GM23338 (cell line): Measurements from ENCODE around the gene LMBR1. TPM values are rescaled to one million over a fixed set of nuclear protein-coding genes. Genes with fewer than 3 reads are reported as not detected.

Source experiments
- ATAC-seq: fragments of 200-7000 bp; cut with Tn5 transposase; 3 replicates; pipeline ENCODE4 v1.9.1; 2020
- DNase-seq: peaks from one replicate; pipeline ENCODE4 v3.0.0-alpha.2; 2015; ENCODE audit warnings: low spot score
- H2AFZ ChIP-seq: fragments of 200-600 bp; sonication (generic); 2 replicates; pipeline ENCODE4 v1.8.0; 2016; ENCODE audit warnings: antibody characterized with exemption, mild to moderate bottlenecking, moderate library complexity
- H3F3A ChIP-seq: fragments of 200-600 bp; sonication (generic); replicated peaks from 2 replicates; pipeline ENCODE4 v1.8.0; 2017; ENCODE audit warnings: antibody characterized with exemption, mixed run types, low read depth
- H3K27ac ChIP-seq: fragments of 200-600 bp; sonication (generic); 2 replicates; pipeline ENCODE4 v1.6.1; 2016; ENCODE audit warnings: low read depth
- H3K27me3 ChIP-seq: fragments of 200-600 bp; sonication (generic); 2 replicates; pipeline ENCODE4 v1.8.0; 2016; ENCODE audit warnings: mild to moderate bottlenecking, mixed run types, moderate library complexity; ENCODE audit not compliant: insufficient read depth
- H3K36me3 ChIP-seq: fragments of 200-600 bp; sonication (generic); 2 replicates; pipeline ENCODE4 v1.8.0; 2016; ENCODE audit warnings: mild to moderate bottlenecking; ENCODE audit not compliant: insufficient read depth
- H3K4me1 ChIP-seq: fragments of 200-600 bp; sonication (generic); 2 replicates; pipeline ENCODE4 v1.8.0; 2016; ENCODE audit warnings: mild to moderate bottlenecking, moderate library complexity; ENCODE audit not compliant: insufficient read depth
- H3K4me2 ChIP-seq: fragments of 200-600 bp; sonication (generic); 2 replicates; pipeline ENCODE4 v1.7.1; 2017; ENCODE audit warnings: mixed run types
- H3K4me3 ChIP-seq: fragments of 200-600 bp; sonication (generic); 2 replicates; pipeline ENCODE4 v1.6.1; 2016; ENCODE audit warnings: mixed run types
- H3K79me2 ChIP-seq: fragments of 200-600 bp; sonication (generic); replicated peaks from 2 replicates; pipeline ENCODE4 v1.8.0; 2017; ENCODE audit warnings: mild to moderate bottlenecking; ENCODE audit not compliant: insufficient read depth
- H3K9me2 ChIP-seq: fragments of 200-600 bp; sonication (generic); 2 replicates; pipeline ENCODE4 v1.8.0; 2017; ENCODE audit not compliant: insufficient read depth
- H4K20me1 ChIP-seq: fragments of 200-600 bp; sonication (generic); replicated peaks from 2 replicates; pipeline ENCODE4 v1.8.0; 2017; ENCODE audit warnings: mild to moderate bottlenecking; ENCODE audit not compliant: insufficient read depth
- H3K27ac Mint-ChIP-seq: 2 replicates; pipeline ENCODE4 v1.8.0; 2020; ENCODE audit warnings: inconsistent platforms, mild to moderate bottlenecking, moderate library complexity, mixed read lengths
- H3K27me3 Mint-ChIP-seq: 3 replicates; pipeline ENCODE4 v1.8.0; 2022; ENCODE audit warnings: low read depth, mild to moderate bottlenecking, moderate library complexity, mixed read lengths, inconsistent platforms; ENCODE audit not compliant: insufficient read depth, poor library complexity
- H3K36me3 Mint-ChIP-seq: 3 replicates; pipeline ENCODE4 v1.8.0; 2021; ENCODE audit warnings: low read depth, mild to moderate bottlenecking, inconsistent platforms, moderate library complexity, mixed read lengths
- H3K4me1 Mint-ChIP-seq: 3 replicates; pipeline ENCODE4 v1.8.0; 2020; ENCODE audit warnings: mild to moderate bottlenecking, inconsistent platforms, mixed read lengths
- H3K4me3 Mint-ChIP-seq: 3 replicates; pipeline ENCODE4 v1.8.0; 2021; ENCODE audit warnings: moderate library complexity, mild to moderate bottlenecking, inconsistent platforms, mixed read lengths
- H3K9me3 Mint-ChIP-seq: 3 replicates; pipeline ENCODE4 v1.8.0; 2020; ENCODE audit warnings: moderate library complexity, mild to moderate bottlenecking, inconsistent platforms, mixed read lengths
- CREB1 ChIP-seq: fragments of 250-450 bp; sonication (Bioruptor Pico); IDR thresholded peaks from 2 replicates; pipeline ENCODE4 v1.5.0; 2020; ENCODE audit warnings: low read depth, mild to moderate bottlenecking, moderate library complexity
- CTCF ChIP-seq, 2 experiments: fragments of 200-600 bp in 1 of 2; sonication (generic) in 1 of 2; conservative IDR thresholded peaks; 2 replicates each; pipeline versions ENCODE4 v1.5.1 to v1.6.1; 2016 to 2017; ENCODE audit warnings: antibody characterized with exemption in 2 of 2, low read depth in 2 of 2, mild to moderate bottlenecking in 2 of 2, moderate library complexity in 1 of 2
- ETS1 ChIP-seq: IDR thresholded peaks from 2 replicates; pipeline ENCODE4 v1.6.1; 2016; ENCODE audit warnings: antibody characterized with exemption
- EZH2 ChIP-seq: fragments of 200-600 bp; sonication (generic); IDR thresholded peaks from one replicate; pipeline ENCODE4 v1.8.0; 2017; ENCODE audit warnings: antibody characterized with exemption, mild to moderate bottlenecking, low read depth; ENCODE audit not compliant: unreplicated experiment
- EZH2phosphoT487 ChIP-seq: fragments of 200-600 bp; sonication (generic); IDR thresholded peaks from one replicate; pipeline ENCODE4 v1.8.1; 2018; ENCODE audit warnings: antibody characterized with exemption; ENCODE audit not compliant: unreplicated experiment
- JUNB ChIP-seq: IDR thresholded peaks from one replicate; pipeline ENCODE4 v1.6.1; 2016; ENCODE audit warnings: antibody characterized with exemption; ENCODE audit not compliant: unreplicated experiment
- NANOG ChIP-seq: IDR thresholded peaks from 2 replicates; pipeline ENCODE4 v1.6.1; 2016; ENCODE audit warnings: antibody characterized with exemption, borderline replicate concordance
- POLR2AphosphoS5 ChIP-seq: IDR thresholded peaks from 2 replicates; pipeline ENCODE4 v1.6.1; 2016; ENCODE audit warnings: antibody characterized with exemption, low read depth
- REST ChIP-seq: IDR thresholded peaks from one replicate; pipeline ENCODE4 v1.6.1; 2018; ENCODE audit warnings: antibody characterized with exemption; ENCODE audit not compliant: unreplicated experiment
- STAT1 ChIP-seq: IDR thresholded peaks from one replicate; pipeline ENCODE4 v1.6.1; 2016; ENCODE audit warnings: antibody characterized with exemption; ENCODE audit not compliant: unreplicated experiment
- ZNF114 ChIP-seq: fragments of 250-450 bp; sonication (Bioruptor Pico); IDR thresholded peaks from 2 replicates; pipeline ENCODE4 v1.5.0; 2020; ENCODE audit warnings: mild to moderate bottlenecking, moderate library complexity
- ZNF331 ChIP-seq: fragments of 250-450 bp; sonication (Bioruptor Pico); IDR thresholded peaks from 2 replicates; pipeline ENCODE4 v1.5.0; 2020; ENCODE audit warnings: low read depth, mild to moderate bottlenecking, moderate library complexity
- ZNF462 ChIP-seq: fragments of 250-450 bp; sonication (Bioruptor Pico); IDR thresholded peaks from 2 replicates; pipeline ENCODE4 v1.5.0; 2020; ENCODE audit warnings: mild to moderate bottlenecking, moderate library complexity
- polyA plus RNA-seq: library from polyadenylated mRNA; unstranded; fragments of >200 nt; fragmentation: Nextera tagmentation; extraction: Ambion mirVana; gene quantifications from 2 replicates; pipeline ENCODE4 v1.2.1, GENCODE V29; 2016
- total RNA-seq: library from RNA; depleted of rRNA; stranded (reverse); fragments of >200 nt; shearing (Covaris generic); gene quantifications from 2 replicates; pipeline ENCODE4 v1.2.3, GENCODE V29; 2014

Gene LMBR1
- total and polyA plus RNA-seq, 2 experiments from 2014 or later: 21.8 to 90.1 TPM

GRCh38 chr7:156929789-156930539 lies 37.0 kb upstream of the LMBR1 start:
- H3K79me2 ChIP-seq: no peaks in the 10 kb centered on the region
- no peaks in the 10 kb centered on the region for H3K36me3 Mint-ChIP-seq
- H3K4me3 Mint-ChIP-seq: no peak overlapping the region
- no peak overlapping the region for H2AFZ ChIP-seq
- DNase-seq (peak; percentile 21), ATAC-seq (peak; percentile 57; the same call in 2 of the 3 replicates)
- no peak overlapping the region for H3K4me3 ChIP-seq
- no peaks in the 10 kb centered on the region for H4K20me1 ChIP-seq
- no peaks in the 10 kb centered on the region for H3K36me3 ChIP-seq
- H3K4me1 Mint-ChIP-seq: peaks cover 6% of the 10 kb centered on the region; the same call in 2 of the 3 replicates
- H3K9me2 ChIP-seq: no peaks in the 10 kb centered on the region
- no peak overlapping the region for H3K27ac ChIP-seq
- H3F3A ChIP-seq: no peaks in the 10 kb centered on the region
- no peaks in the 10 kb centered on the region for H3K9me3 Mint-ChIP-seq
- no peak for TF ChIP-seq CTCF (conservative IDR thresholded peaks at IDR 0.05; ENCODE audit: low read depth in 2 of 2)
- TF ChIP-seq POLR2AphosphoS5: no peak
- TF ChIP-seq JUNB: no peak
- no peak for TF ChIP-seq NANOG
- no peak for TF ChIP-seq CREB1 (CRISPR knock-in tag)
- TF ChIP-seq STAT1: no peak
- no peak for TF ChIP-seq REST
- TF ChIP-seq EZH2: no peak
- TF ChIP-seq ZNF462: no peak
- TF ChIP-seq EZH2phosphoT487: no peak
- no peak for TF ChIP-seq ZNF114 (CRISPR knock-in tag)
- no peak for TF ChIP-seq ETS1
- TF ChIP-seq ZNF331 (CRISPR knock-in tag): no peak
- H3K27me3 Mint-ChIP-seq: peaks cover 3% of the 10 kb centered on the region
- H3K4me2 ChIP-seq: no peak overlapping the region
- H3K27ac Mint-ChIP-seq: no peak overlapping the region
- H3K4me1 ChIP-seq: no peaks in the 10 kb centered on the region
- no peaks in the 10 kb centered on the region for H3K27me3 ChIP-seq
